Head of caudate nucleus (tissue), 42 donors: ENCODE measurements around the gene FBXL17.

Experiments used
- DNase-seq, 42 donors: peaks; one replicate each; pipeline versions ENCODE4 v3.0.0 to v3.0.0-alpha.2; 2020 to 2021; ENCODE audit warnings: mixed read lengths in 7 of 42
- intact Hi-C: fragments of 100-400 bp; cut with DNase I; formaldehyde crosslinking; loops from one replicate; pipeline ENCODE4 v1.15.0; 2022

The FBXL17 gene

DNA sequence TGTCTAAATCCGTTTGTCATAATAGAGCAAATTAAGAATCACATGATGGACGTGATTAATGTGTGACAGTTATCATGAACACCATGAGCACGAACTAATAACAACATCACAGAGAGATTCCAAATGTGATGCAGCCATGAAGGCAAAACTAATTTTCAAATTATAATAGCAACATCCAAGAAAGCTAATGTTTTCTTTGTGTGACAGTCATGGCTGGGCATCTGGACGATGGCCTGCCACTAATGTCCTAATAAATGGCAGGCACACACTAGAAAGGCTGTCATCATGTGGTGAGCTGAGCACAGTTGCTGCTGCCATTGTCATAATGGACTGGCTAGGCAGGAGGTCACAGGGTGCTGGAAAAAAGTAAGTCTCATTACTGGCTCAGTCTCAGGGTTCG lies 431.1 kb downstream of the FBXL17 start:
- intact Hi-C loops, result no loop called here
- no peak for DNase-seq

- DNase-seq, result no peak
- intact Hi-C loops, result no loop called here
These were observed 432.1 kb downstream of the FBXL17 start for GRCh38 chr5:107949688-107950341.

GRCh38 chr5:107948377-107948776 lies 433.5 kb downstream of the FBXL17 start:
- DNase-seq, result no peak
- intact Hi-C loops, result no loop called here

DNA sequence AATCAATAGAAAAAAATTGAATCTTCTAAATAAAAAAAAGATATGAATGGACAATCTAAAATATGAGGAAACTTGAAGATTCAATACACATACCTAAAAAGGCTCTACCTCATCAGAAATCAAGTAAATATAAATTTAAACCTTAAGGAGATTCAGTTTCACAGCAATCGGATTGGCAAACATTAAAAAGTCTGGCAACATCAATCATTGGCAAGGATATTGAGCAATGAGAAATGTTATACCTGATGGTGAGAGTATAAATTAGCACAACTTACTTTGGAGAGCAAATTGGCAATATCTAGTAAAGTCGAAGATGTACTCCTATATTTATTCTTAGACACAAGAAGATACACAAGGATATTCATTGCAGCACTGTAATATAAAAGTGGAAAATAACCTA lies 436.8 kb downstream of the FBXL17 start:
- no peak for DNase-seq
- intact Hi-C loops, result no loop called here

DNA sequence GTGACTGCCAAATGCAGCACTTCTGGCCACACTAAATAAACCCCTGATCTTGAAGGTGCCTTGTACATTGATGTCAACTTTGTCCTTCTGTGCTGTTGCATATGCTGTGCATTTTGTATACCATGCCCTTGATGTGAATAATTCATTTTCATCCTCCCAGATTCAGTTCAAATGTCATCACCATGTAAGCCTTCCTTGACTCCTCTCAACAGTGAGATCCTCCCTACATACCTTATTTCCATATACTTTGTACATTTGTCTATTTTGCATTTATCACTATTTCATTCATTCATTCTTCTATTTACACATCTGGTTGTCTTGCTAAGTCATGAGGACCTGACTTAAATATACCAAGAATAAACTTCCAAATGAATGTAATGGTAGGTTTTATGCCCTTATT lies 438.0 kb downstream of the FBXL17 start:
- no peak for DNase-seq
- intact Hi-C loops, result no loop called here

DNA sequence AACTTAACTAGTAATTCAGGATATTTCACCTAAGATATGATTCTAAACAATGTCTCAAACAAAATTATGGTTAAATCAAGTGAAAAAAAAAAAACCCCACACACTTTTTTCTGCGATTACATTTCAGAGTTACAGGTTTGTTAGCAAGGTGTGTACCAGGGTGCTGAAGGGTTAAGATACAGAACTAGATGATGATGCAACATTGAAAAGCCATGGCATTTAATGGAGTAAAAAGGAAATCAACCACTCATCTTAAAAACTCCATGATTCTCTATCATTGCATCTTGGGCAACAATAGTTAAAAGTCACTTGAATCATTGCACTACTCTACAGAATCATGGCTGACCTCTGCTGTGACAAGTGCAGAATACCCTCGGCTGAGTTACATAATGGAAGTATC lies 440.9 kb downstream of the FBXL17 start:
- intact Hi-C loops, result no loop called here
- DNase-seq, result no peak

- DNase-seq, result no peak
- intact Hi-C loops, result no loop called here
These were observed 444.1 kb downstream of the FBXL17 start for GRCh38 chr5:107937651-107938355.

GRCh38 chr5:107937204-107937603 lies 444.7 kb downstream of the FBXL17 start:
- intact Hi-C loops, result no loop called here

GRCh38 chr5:107936515-107936914 lies 445.4 kb downstream of the FBXL17 start:
- intact Hi-C loops, result no loop called here
- DNase-seq, result no peak

More at GRCh38 chr5:107937204-107937603, 444.7 kb downstream of the FBXL17 start:
- no peak for DNase-seq

- intact Hi-C loops, result no loop called here
- DNase-seq, result no peak
These were observed 446.3 kb downstream of the FBXL17 start for GRCh38 chr5:107935645-107936044.

GRCh38 chr5:107933326-107933725 lies 448.6 kb downstream of the FBXL17 start:
- DNase-seq, result no peak
- intact Hi-C loops, result no loop called here

GRCh38 chr5:107930891-107931290 lies 451.0 kb downstream of the FBXL17 start:
- intact Hi-C loops, result no loop called here
- no peak for DNase-seq

- no peak for DNase-seq
- intact Hi-C loops, result no loop called here
These were observed 451.8 kb downstream of the FBXL17 start for GRCh38 chr5:107930092-107930491.

DNA sequence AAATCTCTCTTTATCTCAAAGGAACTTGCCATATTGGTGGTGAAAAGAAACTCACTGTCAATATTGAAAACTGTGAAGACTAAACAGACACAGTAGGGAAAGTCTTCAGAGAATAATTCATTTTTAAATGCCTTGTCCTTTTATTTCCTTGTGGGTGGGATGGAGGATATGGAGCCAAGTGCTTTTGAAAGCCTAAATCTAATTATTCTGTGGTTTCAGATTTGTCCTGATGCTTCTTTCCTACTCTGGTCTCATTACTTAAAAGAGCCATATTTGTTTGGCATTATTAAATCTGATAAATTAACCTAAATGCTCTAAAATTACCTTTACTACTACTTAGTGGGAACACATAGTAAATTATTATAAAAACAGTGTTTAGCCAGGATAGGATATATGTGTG lies 452.8 kb downstream of the FBXL17 start:
- no peak for DNase-seq
- intact Hi-C loops, result no loop called here

- intact Hi-C loops, result no loop called here
- DNase-seq, result no peak
These were observed 455.8 kb downstream of the FBXL17 start for GRCh38 chr5:107926121-107926520.

GRCh38 chr5:107925200-107925599 lies 456.7 kb downstream of the FBXL17 start:
- intact Hi-C loops, result no loop called here
- DNase-seq, result no peak

- DNase-seq, result no peak
- intact Hi-C loops, result no loop called here
These were observed 461.9 kb downstream of the FBXL17 start for GRCh38 chr5:107919969-107920368.

DNA sequence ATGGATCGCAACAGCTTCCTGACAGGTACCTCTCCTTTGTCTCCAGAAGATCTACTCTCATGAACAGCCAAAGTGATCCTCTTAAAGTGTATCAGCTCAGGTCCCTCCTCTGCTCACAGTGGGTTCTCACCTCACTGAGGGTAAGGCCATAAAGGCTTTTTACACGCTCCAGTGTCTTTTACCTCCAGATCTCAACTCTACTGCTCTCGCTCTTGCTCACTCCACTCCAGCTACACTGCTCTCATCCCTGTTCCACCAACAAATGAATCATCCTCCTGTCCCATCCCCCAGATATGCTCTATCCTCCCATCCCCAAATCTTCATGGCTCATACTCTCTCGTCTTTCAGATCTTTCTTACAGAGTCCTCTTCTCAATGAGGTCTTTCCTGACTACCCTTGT lies 462.5 kb downstream of the FBXL17 start:
- intact Hi-C loops, result no loop called here

GRCh38 chr5:107917983-107918382 lies 463.9 kb downstream of the FBXL17 start:
- intact Hi-C loops, result no loop called here
- DNase-seq, result no peak

More for the DNA sequence above, 462.5 kb downstream of the FBXL17 start:
- no peak for DNase-seq

DNA sequence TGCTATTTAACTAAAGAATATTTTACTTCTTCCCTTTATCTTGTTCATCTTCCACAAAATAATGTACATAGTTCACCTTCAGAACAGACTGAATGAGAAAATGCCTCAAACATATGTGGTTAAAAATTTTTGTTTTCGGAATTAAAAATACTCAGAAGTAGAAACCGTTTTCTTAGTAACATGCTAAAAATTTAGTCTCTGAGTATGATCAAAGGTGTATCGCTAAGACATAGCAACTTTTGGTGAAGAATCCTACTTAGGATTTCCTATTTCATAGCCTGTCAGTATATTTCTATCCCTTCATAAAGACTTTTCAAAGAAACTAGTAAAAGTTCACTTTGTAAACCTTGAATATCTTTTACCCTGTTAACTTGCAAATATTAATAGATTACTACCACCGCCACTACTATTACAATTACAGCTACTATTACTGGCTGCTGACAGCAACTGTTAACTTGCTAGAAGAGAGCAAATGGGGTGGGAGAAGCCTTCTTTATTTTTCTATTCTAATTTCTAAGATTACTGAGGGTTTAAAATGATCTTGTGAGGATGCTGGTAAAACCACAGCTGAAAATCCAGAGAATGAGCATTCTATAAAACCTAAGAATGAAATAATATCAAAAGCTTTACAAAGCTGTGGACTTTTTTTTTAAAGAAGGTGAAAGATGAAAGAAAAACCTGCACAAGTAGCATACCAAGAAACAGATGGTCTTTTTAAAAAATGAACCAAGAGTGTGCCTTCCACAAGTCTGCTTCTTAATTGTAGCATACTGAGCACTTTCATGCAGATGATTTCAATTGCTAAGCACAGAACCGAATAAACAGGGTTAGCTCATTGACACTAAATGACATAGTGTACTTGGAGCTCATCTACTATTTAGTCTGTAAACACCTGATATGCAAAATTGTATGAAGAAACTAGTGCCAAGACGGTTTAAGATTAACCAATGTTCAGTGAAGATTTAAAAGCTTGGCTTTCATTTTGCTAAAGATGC lies 464.9 kb downstream of the FBXL17 start:
- no peak for DNase-seq
- intact Hi-C loops, result no loop called here
